HepG2 (cell line): ENCODE data around the gene PSME3IP1. TPM values are rescaled to one million over a fixed set of nuclear protein-coding genes. Genes with fewer than 3 reads are reported as not detected.

Experiments used
- ARNT2 ChIP-seq: sonication (generic); formaldehyde crosslinking; IDR thresholded peaks from 2 replicates; pipeline ENCODE4 v1.8.0; 2022; ENCODE audit warnings: mild to moderate bottlenecking, low read depth, missing genetic modification reagents, moderate library complexity
- ATF2 ChIP-seq: sonication (generic); formaldehyde crosslinking; IDR thresholded peaks from 2 replicates; pipeline ENCODE4 v1.4.0; 2020; ENCODE audit warnings: missing genetic modification reagents
- BRD4 ChIP-seq: sonication (generic); formaldehyde crosslinking; IDR thresholded peaks from 2 replicates; pipeline ENCODE4 v1.4.0; 2020; ENCODE audit warnings: missing genetic modification reagents
- GABPA ChIP-seq, 2 experiments: IDR thresholded peaks; 2 replicates each; pipeline ENCODE4 v1.6.1; 2011 to 2016; ENCODE audit warnings: low read depth in 2 of 2, low read length in 1 of 2, missing biosample characterization in 1 of 2, missing genetic modification characterization in 1 of 2
- GATAD1 ChIP-seq: IDR thresholded peaks from 2 replicates; pipeline ENCODE4 v1.6.1; 2016; ENCODE audit warnings: missing genetic modification reagents, missing compliant biosample characterization
- HOXA5 ChIP-seq: sonication (generic); formaldehyde crosslinking; IDR thresholded peaks from 2 replicates; pipeline ENCODE4 v1.4.0; 2020; ENCODE audit warnings: missing genetic modification reagents
- HOXD1 ChIP-seq: sonication (generic); formaldehyde crosslinking; IDR thresholded peaks from 2 replicates; pipeline ENCODE4 v1.5.0; 2020; ENCODE audit warnings: missing genetic modification reagents
- KIAA2018 ChIP-seq: sonication (generic); formaldehyde crosslinking; IDR thresholded peaks from 2 replicates; pipeline ENCODE4 v1.5.0; 2020; ENCODE audit warnings: mild to moderate bottlenecking, missing genetic modification reagents, borderline replicate concordance
- KLF13 ChIP-seq: sonication (generic); formaldehyde crosslinking; IDR thresholded peaks from 2 replicates; pipeline ENCODE4 v1.4.0; 2020; ENCODE audit warnings: mild to moderate bottlenecking, missing genetic modification reagents
- POLR2AphosphoS2 ChIP-seq: IDR thresholded peaks from 2 replicates; pipeline ENCODE4 v1.6.1; 2011; ENCODE audit warnings: low read depth, low read length, improper control_type of control experiment
- TP53 ChIP-seq: sonication (generic); formaldehyde crosslinking; conservative IDR thresholded peaks from 2 replicates; pipeline ENCODE4 v1.4.0; 2020; ENCODE audit warnings: missing genetic modification reagents
- ZNF337 ChIP-seq: sonication (generic); formaldehyde crosslinking; IDR thresholded peaks from 2 replicates; pipeline ENCODE4 v1.5.1; 2020; ENCODE audit warnings: missing genetic modification reagents, low read depth, mild to moderate bottlenecking, borderline replicate concordance
- ZNF512 ChIP-seq: sonication (generic); formaldehyde crosslinking; IDR thresholded peaks from 2 replicates; pipeline ENCODE4 v1.4.0; 2020; ENCODE audit warnings: mild to moderate bottlenecking, missing genetic modification reagents
- ZNF670 ChIP-seq: sonication (generic); formaldehyde crosslinking; IDR thresholded peaks from 2 replicates; pipeline ENCODE4 v1.8.0; 2022; ENCODE audit warnings: mild to moderate bottlenecking, missing genetic modification reagents, borderline replicate concordance
- ZNF749 ChIP-seq: sonication (generic); formaldehyde crosslinking; IDR thresholded peaks from 2 replicates; pipeline ENCODE4 v1.8.0; 2022; ENCODE audit warnings: mild to moderate bottlenecking, missing genetic modification reagents, moderate library complexity, borderline replicate concordance
- ZNF891 ChIP-seq: sonication (generic); formaldehyde crosslinking; IDR thresholded peaks from 2 replicates; pipeline ENCODE4 v1.5.0; 2020; ENCODE audit warnings: mild to moderate bottlenecking, missing genetic modification reagents
- polyA plus RNA-seq, 8 experiments: library from polyadenylated mRNA; depleted of rRNA in 3 of 8; stranded (reverse) in 7 of 8; unstranded in 1 of 8; fragments of >200 nt; fragmentation: Illumina TruSeq in 4 of 8; extraction: Trizol in 4 of 8; gene quantifications; 2 replicates each; pipeline versions ENCODE4 v1.2.1 to v1.2.3, GENCODE V29; 2011 to 2016; ENCODE audit warnings: low read depth in 4 of 8, missing spikeins in 1 of 8, mixed read lengths in 1 of 8; ENCODE audit not compliant: insufficient read depth in 1 of 8
- total RNA-seq, 5 experiments: library from RNA; depleted of rRNA; stranded (reverse); fragments of >200 nt; fragmentation: Illumina TruSeq; extraction: Trizol; gene quantifications; 2 replicates each; pipeline ENCODE4 v1.2.3, GENCODE V29; 2016; ENCODE audit warnings: low read depth in 1 of 5

Gene PSME3IP1
- total and polyA plus RNA-seq, 2 of the 13 experiments (the other 11 are each of a cell fraction or from before 2014, with no cell fraction given): 90.8 to 99.8 TPM

GRCh38 chr16:57185945-57186871 lies at the start of gene PSME3IP1, which contains the start of gene RSPRY1 (continued):
- TF ChIP-seq POLR2AphosphoS2 (0 out of 2 replicates have a peak, but pooled peaks have one; percentile 56), BRD4 (CRISPR knock-in tag) (peak; percentile 93; the same call in 1 of the 2 replicates), ZNF512 (no peak), HOXA5 (CRISPR knock-in tag) (peak; percentile 91), ZNF670 (CRISPR knock-in tag) (peak; percentile 87), KLF13 (CRISPR knock-in tag) (peak; percentile 57; the same call in 1 of the 2 replicates), ATF2 (no peak; the same call in 1 of the 2 replicates), ZNF891 (peak; percentile 94), GABPA (IDR thresholded peaks at IDR 0.05; ENCODE audit: low read depth, low read length) (peak; percentile 80), GABPA (CRISPR knock-in tag; IDR thresholded peaks at IDR 0.05; ENCODE audit: low read depth) (peak; percentile 97), ARNT2 (CRISPR knock-in tag) (peak; percentile 63; the same call in 1 of the 2 replicates), HOXD1 (no peak; the same call in 1 of the 2 replicates), KIAA2018 (CRISPR knock-in tag) (no peak), TP53 (CRISPR knock-in tag) (no peak), ZNF749 (no peak; the same call in 1 of the 2 replicates), ZNF337 (CRISPR knock-in tag) (no peak), GATAD1 (CRISPR knock-in tag) (peak; percentile 87)
